Fibroblast of skin of right biceps (primary cell): ENCODE results near the gene DFFA.
A peak's percentile ranks its signal among the peaks of the same experiment; 100 is the strongest.
"Not testable (repeated sequence)": the region's sequence is repeated elsewhere in the genome, so short reads cannot be mapped to it uniquely, and the experiment has no call there.

ENCODE experiments used
- DNase-seq: peaks from one replicate; pipeline ENCODE4 v3.0.0-alpha.2; 2013

The DFFA gene

GRCh38 chr1:10457462-10457861 lies 14.9 kb downstream of the DFFA start:
- DNase-seq, result not testable (repeated sequence)

- peak; percentile 10 for DNase-seq
Measured at GRCh38 chr1:10456661-10457060, 15.7 kb downstream of the DFFA start.

- DNase-seq, result no peak
Measured at GRCh38 chr1:10456048-10456447, 16.3 kb downstream of the DFFA start.

- peak; percentile 62 for DNase-seq
Measured at GRCh38 chr1:10451287-10451686, 21.0 kb downstream of the DFFA start.

- peak; percentile 10 for DNase-seq
Measured at GRCh38 chr1:10450836-10451235, 21.5 kb downstream of the DFFA start.

GRCh38 chr1:10450156-10450814 lies 22.0 kb downstream of the DFFA start:
- DNase-seq, result no peak

GRCh38 chr1:10449751-10450150 lies 22.6 kb downstream of the DFFA start, which contains the start of gene CORT:
CORT (plus strand) TSS chr1:10450031; CDS start chr1:10450224, 193 bp downstream.
- no peak for DNase-seq

GRCh38 chr1:10446790-10447422 lies 25.4 kb downstream of the DFFA start:
- DNase-seq, result no peak

- no peak for DNase-seq
Measured at GRCh38 chr1:10444795-10445397, 27.4 kb downstream of the DFFA start.

GRCh38 chr1:10444248-10444647 lies 28.1 kb downstream of the DFFA start:
- no peak for DNase-seq

- no peak for DNase-seq
Measured at GRCh38 chr1:10440794-10441193, 31.5 kb downstream of the DFFA start.

GRCh38 chr1:10440305-10440704 lies 32.0 kb downstream of the DFFA start:
- no peak for DNase-seq

GRCh38 chr1:10438677-10439163 lies 33.6 kb downstream of the DFFA start:
- DNase-seq, result no peak

GRCh38 chr1:10437052-10437451 lies 35.3 kb downstream of the DFFA start:
- no peak for DNase-seq

GRCh38 chr1:10434590-10434989 lies 37.7 kb downstream of the DFFA start:
- DNase-seq, result no peak

- no peak for DNase-seq
Measured at GRCh38 chr1:10433790-10434189, 38.5 kb downstream of the DFFA start.

- no peak for DNase-seq
Measured at GRCh38 chr1:10432910-10433700, 39.2 kb downstream of the DFFA start.

- DNase-seq, result no peak
Measured at GRCh38 chr1:10431070-10431730, 41.1 kb downstream of the DFFA start.

- peak; percentile 84 for DNase-seq
Measured at GRCh38 chr1:10430216-10431069, 41.9 kb downstream of the DFFA start, which contains the start of gene CENPS. CENPS (plus strand) TSS chr1:10430433; CDS start chr1:10430518, 85 bp downstream.

GRCh38 chr1:10429868-10430215 lies 42.5 kb downstream of the DFFA start:
- DNase-seq, result no peak

- DNase-seq, result no peak
Measured at GRCh38 chr1:10428984-10429383, 43.3 kb downstream of the DFFA start.

GRCh38 chr1:10426535-10426848 lies 45.8 kb downstream of the DFFA start:
- DNase-seq, result not testable (repeated sequence)
